ENCODE data around the gene SIL1. TPM values are rescaled to one million over a fixed set of nuclear protein-coding genes. Genes with fewer than 3 reads are reported as not detected.

SIL1 gene
- polyA plus RNA-seq, 12 donors = 19.6 to 46.8 (median 27.2) TPM; not detected in 1

DNA sequence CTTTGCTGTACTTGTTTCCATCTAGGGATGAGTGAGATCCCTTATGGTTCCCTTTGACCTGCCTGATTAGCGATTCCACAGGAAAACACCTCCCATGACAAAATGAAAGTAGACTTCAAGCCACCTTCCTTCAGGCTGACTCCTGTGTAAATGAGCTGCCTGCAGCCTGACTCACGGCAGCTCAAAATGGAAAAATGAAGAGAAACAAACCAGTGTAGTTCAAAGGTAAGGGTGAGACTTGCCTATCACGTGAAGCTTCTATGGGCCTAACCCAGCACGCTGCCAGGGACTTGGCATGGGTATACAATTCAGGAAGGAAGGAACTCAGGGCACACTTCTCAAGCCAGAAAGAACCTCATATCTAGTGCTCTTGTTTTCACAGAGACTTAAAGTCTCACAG is 212.9 kb downstream of the SIL1 start:
- DNase-seq = no peak

GRCh38 chr5:138983984-138984383 is 214.2 kb downstream of the SIL1 start:
- no peak for DNase-seq

- no peak for DNase-seq
These were observed 216.6 kb downstream of the SIL1 start for GRCh38 chr5:138981586-138981985.

DNA sequence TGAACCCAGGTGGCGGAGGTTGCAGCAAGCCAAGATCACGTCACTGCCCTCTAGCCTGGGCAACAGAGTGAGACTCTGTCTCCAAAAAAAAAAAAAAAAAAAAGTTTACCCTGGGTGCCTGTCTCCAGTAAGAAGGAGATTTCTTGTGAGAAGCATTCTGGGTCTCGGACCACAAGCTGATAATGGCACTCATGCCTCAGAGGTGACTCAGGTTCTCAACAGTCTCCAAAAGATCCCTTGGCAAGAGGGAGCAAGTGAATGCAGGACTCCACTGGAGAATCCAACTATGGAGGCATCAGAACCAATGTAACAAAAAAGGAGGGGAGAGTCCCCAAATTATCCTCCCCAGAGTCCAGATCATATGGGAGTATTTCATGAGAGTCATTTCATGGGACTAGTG is 217.0 kb downstream of the SIL1 start:
- no peak for DNase-seq

- no peak for DNase-seq
These were observed 217.7 kb downstream of the SIL1 start for GRCh38 chr5:138980441-138980840.

- DNase-seq = no peak
These were observed 218.4 kb downstream of the SIL1 start for GRCh38 chr5:138979684-138980280.

- DNase-seq = no peak
These were observed 219.6 kb downstream of the SIL1 start for GRCh38 chr5:138978581-138978980.

DNA sequence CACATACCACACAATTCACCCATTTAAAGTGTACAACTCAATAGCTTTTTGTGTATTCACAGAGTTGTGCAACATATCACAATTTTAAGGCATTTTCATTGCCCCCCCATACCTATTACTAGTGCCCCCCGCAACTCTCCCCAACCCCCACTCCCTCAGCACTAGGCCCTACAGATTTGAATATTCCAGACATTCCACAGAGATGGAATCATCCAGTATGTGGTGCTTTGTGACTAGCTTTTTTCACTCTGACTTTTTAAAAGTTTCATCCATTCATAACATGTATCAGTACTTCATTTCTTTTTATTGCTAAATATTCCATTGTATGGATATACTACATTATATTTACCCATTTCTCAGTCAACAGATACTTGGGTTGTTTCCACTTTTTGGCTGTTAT is 220.1 kb downstream of the SIL1 start:
- no peak for DNase-seq

DNA sequence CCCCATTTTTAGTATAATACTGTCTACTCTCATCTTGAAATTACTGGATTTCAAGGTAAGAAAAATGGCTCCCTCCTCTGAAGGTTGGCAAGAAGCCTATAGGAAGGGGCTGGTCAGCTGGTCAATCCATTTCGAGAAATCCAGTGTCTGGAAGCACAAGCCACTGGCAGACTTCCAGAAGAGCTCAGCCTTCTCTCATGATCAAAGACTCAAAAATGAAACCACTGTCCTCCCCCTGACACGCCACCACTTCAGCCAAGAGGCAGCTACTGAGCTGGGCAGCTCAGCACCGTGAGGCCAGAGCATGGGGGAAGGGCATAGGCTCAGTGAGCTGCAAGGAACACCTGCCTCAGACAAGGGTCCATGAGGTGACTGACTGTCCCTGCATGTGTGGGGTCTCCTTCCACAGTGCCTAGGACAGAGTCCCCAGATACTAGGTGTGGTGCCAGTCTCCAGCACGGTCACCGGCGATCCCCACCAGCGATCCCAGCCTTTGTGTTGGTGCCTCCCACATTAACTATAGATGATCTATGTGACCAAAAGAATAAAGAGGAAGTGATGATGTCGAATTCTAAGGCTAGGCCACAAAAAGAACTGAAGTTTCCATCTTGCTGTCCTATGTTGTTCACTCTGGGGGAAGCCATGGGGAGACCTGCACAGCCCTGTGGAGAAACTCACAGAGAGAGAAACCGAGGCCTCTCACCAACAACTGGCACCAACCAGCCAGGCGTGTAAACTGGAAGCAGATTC is 222.9 kb downstream of the SIL1 start:
- DNase-seq = peak; percentile 58

DNA sequence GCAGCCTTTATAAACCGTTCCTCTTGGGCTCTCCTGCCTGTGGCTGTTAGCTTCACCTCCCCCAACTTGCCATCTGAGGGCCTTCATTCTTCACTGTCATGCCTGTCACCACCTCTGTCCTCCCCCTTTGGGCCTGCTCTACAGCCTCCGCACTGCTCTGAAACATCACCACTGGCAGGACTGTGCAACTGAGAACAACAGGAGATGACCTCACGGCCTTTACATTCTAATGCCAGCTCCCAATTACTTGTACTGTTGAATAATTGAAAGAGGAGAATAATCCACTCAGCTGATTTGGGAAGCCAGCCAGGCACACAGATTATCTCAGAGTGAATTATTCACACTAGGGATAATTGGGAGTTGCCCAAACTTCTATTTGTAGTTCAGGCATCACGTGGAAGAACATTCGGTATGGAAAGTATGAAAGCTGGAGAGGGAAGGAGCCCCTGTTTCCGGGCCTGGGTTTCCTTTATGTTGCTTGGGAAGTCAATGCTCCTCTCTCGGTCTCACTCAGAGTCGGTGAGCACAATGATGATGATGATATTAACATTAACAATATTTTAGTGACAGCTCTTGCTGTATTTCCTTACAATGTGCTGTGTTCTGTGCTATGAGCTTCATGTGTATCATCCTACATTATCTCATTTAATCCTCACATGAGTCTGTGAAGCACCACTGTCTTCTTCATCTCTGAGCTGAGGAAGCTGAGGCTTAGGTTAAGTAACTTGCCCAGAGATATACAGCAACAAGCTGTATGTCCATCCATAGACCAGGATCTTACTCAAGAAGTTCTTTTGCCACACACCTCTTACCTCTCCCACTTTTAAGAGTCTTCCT is 223.7 kb downstream of the SIL1 start:
- DNase-seq = peak; percentile 60

DNA sequence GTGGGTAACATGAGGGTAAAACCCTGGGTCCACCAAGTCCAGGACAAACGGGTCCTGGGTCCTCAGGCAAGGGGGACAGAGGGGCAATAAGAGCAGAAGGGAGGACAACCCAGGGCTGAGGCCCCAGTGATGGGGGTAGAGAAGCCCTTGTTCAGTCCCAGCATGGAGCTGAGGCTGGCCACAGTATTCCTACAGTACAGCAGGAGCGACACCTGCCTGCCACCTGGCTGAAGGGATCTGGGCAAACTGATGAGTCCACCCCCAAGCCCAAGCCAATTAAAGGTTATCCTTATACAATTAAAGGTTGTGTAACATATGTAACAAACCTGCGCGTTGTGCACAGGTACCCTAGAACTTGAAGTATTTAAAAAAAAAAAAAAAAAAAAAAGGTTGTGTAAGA is 225.3 kb downstream of the SIL1 start:
- no peak for DNase-seq

DNA sequence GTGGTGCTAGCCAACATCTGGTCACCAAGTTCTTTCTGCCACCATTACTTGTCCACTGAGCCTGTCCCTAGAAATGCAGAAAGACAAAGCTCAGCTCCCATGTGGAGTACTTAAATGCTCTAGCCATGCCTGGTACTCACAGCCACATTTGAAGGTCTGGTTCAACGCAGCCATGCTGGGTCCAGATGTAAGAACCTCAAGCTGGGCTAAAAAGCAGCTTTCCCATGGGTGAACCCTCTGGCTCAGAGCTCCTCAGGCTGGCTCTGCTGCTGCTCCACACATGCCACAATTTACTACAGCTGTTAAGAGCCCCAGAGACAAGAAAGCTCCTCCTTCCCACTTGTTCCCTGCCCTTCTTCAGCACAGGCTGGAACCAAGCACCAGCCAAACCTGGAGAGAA is 225.9 kb downstream of the SIL1 start:
- DNase-seq = no peak

DNA sequence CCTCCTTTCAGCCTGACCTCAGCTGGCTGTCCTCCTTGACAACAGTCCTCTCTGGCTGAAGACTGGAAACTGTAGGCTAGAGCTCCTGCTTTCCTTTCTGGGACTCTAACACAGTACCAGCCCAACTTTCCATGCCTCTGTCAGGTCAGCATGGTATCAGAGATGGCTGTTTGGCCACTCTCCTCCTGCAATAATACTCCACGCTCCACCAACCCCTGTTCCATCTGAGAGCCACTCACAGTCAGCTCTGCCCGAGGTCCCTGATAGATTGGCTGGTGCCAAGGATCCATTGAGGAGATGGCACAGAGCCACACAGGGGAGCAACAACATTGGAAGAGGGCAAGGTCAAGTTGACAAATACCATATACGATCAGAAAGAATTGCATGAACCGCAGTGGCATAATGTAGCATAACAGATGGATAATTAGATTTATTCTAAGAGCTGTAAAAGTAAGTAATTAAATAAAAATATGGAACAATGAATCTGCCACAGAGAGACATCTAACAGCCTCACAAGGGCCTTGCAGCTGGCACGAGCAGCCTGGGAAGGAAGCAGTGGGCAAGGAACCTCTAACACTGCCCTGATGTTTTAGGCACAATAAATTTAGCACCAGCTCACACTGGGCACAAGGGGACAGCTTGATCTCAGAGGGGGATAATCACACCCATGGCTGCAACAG is 228.7 kb downstream of the SIL1 start:
- no peak for DNase-seq

DNA sequence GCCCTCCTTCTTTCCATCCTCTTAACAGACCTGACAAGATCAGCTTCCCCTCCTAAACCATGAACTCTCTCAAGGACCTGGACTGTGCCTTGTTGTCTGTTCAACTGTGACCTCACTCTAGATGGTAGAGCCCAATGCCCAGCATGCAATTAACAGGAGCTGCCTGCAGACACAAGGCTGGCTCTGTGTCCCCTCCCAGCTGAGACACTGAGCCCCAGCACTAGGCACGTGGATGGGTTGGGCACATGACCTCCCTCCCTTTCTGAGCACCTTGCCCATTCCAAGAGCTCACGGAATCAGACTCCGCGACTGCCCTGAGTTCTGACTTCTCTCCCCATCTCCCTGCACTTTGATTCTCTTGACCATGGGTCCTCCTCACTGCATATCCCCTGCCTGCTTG is 229.6 kb downstream of the SIL1 start:
- no peak for DNase-seq

GRCh38 chr5:138967791-138968448 is 230.2 kb downstream of the SIL1 start:
- DNase-seq = no peak

- DNase-seq = no peak
These were observed 231.8 kb downstream of the SIL1 start for GRCh38 chr5:138966236-138966985.

GRCh38 chr5:138965626-138966025 is 232.5 kb downstream of the SIL1 start:
- DNase-seq = no peak

GRCh38 chr5:138964647-138965201 is 233.4 kb downstream of the SIL1 start:
- DNase-seq = no peak

GRCh38 chr5:138963763-138964371 is 234.3 kb downstream of the SIL1 start:
- DNase-seq = no peak
